Brain microvascular endothelial cell (primary cell): Measurements from ENCODE around the gene COLEC11.

ENCODE experiments used
- DNase-seq: peaks from one replicate; pipeline ENCODE4 v3.0.0-alpha.2; 2020
- H3K27ac ChIP-seq: fragments of 250-450 bp; sonication (Bioruptor Pico); 2 replicates; pipeline ENCODE4 v1.5.1; 2020; ENCODE audit warnings: mild to moderate bottlenecking, moderate library complexity
- H3K27me3 ChIP-seq: fragments of 250-450 bp; sonication (Bioruptor Pico); replicated peaks from 2 replicates; pipeline ENCODE4 v1.5.1; 2020; ENCODE audit warnings: mild to moderate bottlenecking
- H3K36me3 ChIP-seq: fragments of 250-450 bp; sonication (Bioruptor Pico); replicated peaks from 2 replicates; pipeline ENCODE4 v1.5.1; 2020; ENCODE audit warnings: mild to moderate bottlenecking
- H3K4me3 ChIP-seq: 2 replicates; pipeline ENCODE4 v1.5.1; 2011; ENCODE audit warnings: low read depth, mild to moderate bottlenecking, control low read depth, low read length, moderate library complexity
- in situ Hi-C: cut with HindIII; loops from 2 replicates; pipeline ENCODE4 v1.10.0; 2017; ENCODE audit warnings: low sequenced_read_pairs, low pct_ligation_motif_present
- TF ChIP-seq, protein P1 (sequence below): IDR thresholded peaks from 2 replicates; pipeline ENCODE4 v1.5.1; 2011; ENCODE audit warnings: low read depth, mild to moderate bottlenecking, moderate library complexity, low read length, control low read depth, inconsistent platforms; ENCODE audit errors: missing control alignments

COLEC11 gene

GRCh38 chr2:3682811-3683210 is 87.9 kb downstream of the COLEC11 start:
- Histone ChIP-seq H3K27ac (no peak overlapping the region), H3K4me3 (no peak overlapping the region), H3K36me3 (no peaks in the 10 kb centered on the region), H3K27me3 (no peaks in the 10 kb centered on the region)
- in situ Hi-C loops: no loop called here
- TF ChIP-seq, protein P1, sequence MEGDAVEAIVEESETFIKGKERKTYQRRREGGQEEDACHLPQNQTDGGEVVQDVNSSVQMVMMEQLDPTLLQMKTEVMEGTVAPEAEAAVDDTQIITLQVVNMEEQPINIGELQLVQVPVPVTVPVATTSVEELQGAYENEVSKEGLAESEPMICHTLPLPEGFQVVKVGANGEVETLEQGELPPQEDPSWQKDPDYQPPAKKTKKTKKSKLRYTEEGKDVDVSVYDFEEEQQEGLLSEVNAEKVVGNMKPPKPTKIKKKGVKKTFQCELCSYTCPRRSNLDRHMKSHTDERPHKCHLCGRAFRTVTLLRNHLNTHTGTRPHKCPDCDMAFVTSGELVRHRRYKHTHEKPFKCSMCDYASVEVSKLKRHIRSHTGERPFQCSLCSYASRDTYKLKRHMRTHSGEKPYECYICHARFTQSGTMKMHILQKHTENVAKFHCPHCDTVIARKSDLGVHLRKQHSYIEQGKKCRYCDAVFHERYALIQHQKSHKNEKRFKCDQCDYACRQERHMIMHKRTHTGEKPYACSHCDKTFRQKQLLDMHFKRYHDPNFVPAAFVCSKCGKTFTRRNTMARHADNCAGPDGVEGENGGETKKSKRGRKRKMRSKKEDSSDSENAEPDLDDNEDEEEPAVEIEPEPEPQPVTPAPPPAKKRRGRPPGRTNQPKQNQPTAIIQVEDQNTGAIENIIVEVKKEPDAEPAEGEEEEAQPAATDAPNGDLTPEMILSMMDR: no peak
- peak; percentile 14 for DNase-seq

- peak; percentile 41 for DNase-seq
- TF ChIP-seq, protein P1: no peak
- Histone ChIP-seq H3K27ac (no peak overlapping the region), H3K36me3 (no peaks in the 10 kb centered on the region), H3K4me3 (no peak overlapping the region), H3K27me3 (no peaks in the 10 kb centered on the region)
- in situ Hi-C loops: no loop called here
Measured at GRCh38 chr2:3683748-3684454, 89.0 kb downstream of the COLEC11 start.

DNA sequence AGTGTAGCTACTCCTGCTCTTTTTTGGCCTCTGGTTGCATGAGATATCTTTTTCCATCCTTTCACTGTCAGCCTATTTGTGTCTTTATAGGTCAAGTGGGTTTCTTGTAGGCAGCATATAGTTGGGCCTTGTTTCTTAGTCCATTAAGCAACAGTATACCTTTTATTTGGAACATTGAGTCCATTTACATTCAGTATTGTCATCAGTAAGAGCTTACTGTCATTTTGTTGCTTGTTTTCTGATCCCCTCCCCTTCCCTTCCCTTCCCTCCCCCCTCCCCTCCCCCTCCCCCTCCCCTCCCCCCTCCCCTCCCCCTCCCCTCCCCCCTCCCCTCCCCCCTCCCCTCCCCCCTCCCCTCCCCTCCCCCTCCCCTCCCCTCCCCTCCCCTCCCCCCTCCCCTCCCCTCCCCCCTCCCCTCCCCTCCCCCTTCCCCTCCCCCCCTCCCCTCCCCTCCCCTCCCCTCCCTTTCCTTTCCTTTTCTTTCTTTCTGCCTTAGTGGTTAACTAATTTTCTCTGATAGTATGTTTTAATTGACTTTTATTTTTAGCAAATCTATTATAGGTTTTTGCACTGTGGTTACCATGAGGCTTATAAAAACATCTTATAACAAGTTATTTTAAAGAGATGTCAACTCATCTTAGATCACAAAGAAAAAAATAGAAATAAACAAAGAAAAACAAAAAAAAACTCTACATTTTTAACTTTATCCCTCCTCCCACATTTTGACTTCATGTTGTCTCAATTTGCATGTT is 95.3 kb downstream of the COLEC11 start:
- no peak for DNase-seq
- in situ Hi-C loops: no loop called here

GRCh38 chr2:3692375-3692774 is 97.5 kb downstream of the COLEC11 start:
- H3K27ac ChIP-seq: no peak overlapping the region
- H3K4me3 ChIP-seq: no peak overlapping the region
- H3K36me3 ChIP-seq: no peaks in the 10 kb centered on the region
- in situ Hi-C loops: no loop called here
- no peaks in the 10 kb centered on the region for H3K27me3 ChIP-seq
- DNase-seq: peak; percentile 32
- TF ChIP-seq, protein P1: peak; percentile 59

More for the DNA sequence above, 95.3 kb downstream of the COLEC11 start:
- Histone ChIP-seq H3K27me3 (no peaks in the 10 kb centered on the region), H3K27ac (no peak overlapping the region), H3K36me3 (no peaks in the 10 kb centered on the region), H3K4me3 (no peak overlapping the region)
- TF ChIP-seq, protein P1: no peak
